Gastroesophageal sphincter (tissue), 4 donors: ENCODE results near the gene JARID2. TPM values are rescaled to one million over a fixed set of nuclear protein-coding genes. Genes with fewer than 3 reads are reported as not detected.

Experiments used
- ATAC-seq: fragments of 150-250 bp; one replicate; pipeline ENCODE4 v1.9.1; 2016; ENCODE audit warnings: mild to moderate bottlenecking, moderate library complexity
- H3K27ac ChIP-seq, 4 donors: fragments of 200-600 bp; sonication (generic) in 3 of 4; 1 replicate in 3 of 4; 2 replicates in 1 of 4; pipeline ENCODE4 v1.5.1; 2016 to 2019
- H3K27me3 ChIP-seq: fragments of 200-600 bp; sonication (generic); one replicate; pipeline ENCODE4 v1.5.1; 2019
- H3K36me3 ChIP-seq, 2 donors: fragments of 200-600 bp; sonication (generic); one replicate each; pipeline ENCODE4 v1.5.1; 2019; ENCODE audit warnings: control low read depth in 1 of 2
- H3K4me1 ChIP-seq, 3 donors: fragments of 200-600 bp; sonication (generic); 1 replicate in 2 of 3; 2 replicates in 1 of 3; pipeline ENCODE4 v1.5.1; 2016 to 2019; ENCODE audit warnings: control low read depth in 2 of 3
- H3K4me3 ChIP-seq, 2 donors: fragments of 200-600 bp; sonication (generic); one replicate each; pipeline ENCODE4 v1.5.1; 2019; ENCODE audit warnings: mild to moderate bottlenecking in 1 of 2, moderate library complexity in 1 of 2
- H3K9me3 ChIP-seq, 3 donors: fragments of 200-600 bp; sonication (generic); one replicate each; pipeline ENCODE4 v1.5.1; 2017 to 2019; ENCODE audit warnings: control low read depth in 2 of 3
- EP300 ChIP-seq: sonication (generic); formaldehyde crosslinking; IDR thresholded peaks from one replicate; pipeline ENCODE4 v1.6.1; 2017; ENCODE audit warnings: antibody characterized with exemption, mild to moderate bottlenecking
- POLR2A ChIP-seq, 2 donors: fragments of 450-650 bp; IDR thresholded peaks; one replicate each; pipeline ENCODE4 v1.6.1; 2017; ENCODE audit warnings: antibody characterized with exemption in 2 of 2, mild to moderate bottlenecking in 2 of 2, moderate library complexity in 1 of 2
- POLR2AphosphoS5 ChIP-seq: sonication (generic); formaldehyde crosslinking; IDR thresholded peaks from one replicate; pipeline ENCODE4 v1.6.1; 2017; ENCODE audit warnings: antibody characterized with exemption
- WGBS, 2 donors: methylation state at CpG; one replicate each; pipeline ENCODE4 v1.1.5; 2018; ENCODE audit warnings: low coverage in 1 of 2; 5-methylcytosine and 5-hydroxymethylcytosine counted together
- total RNA-seq, 4 donors: library from RNA; depleted of rRNA; stranded (reverse); fragments of >200 nt; gene quantifications; one replicate each; pipeline ENCODE4 v1.1.0, GENCODE V29; 2016
- TF ChIP-seq, protein P1 (sequence below), 4 experiments: fragments of 200-600 bp in 2 of 4; fragments of 450-650 bp in 2 of 4; sonication (generic) in 1 of 4; IDR thresholded peaks; one replicate each; pipeline ENCODE4 v1.5.1; 2017 to 2019; ENCODE audit warnings: antibody characterized with exemption in 4 of 4, mild to moderate bottlenecking in 2 of 4, moderate library complexity in 2 of 4

Gene JARID2
- total RNA-seq, 4 donors from 2014 or later, result 6.8 to 12.3 (median 8.5) TPM

DNA sequence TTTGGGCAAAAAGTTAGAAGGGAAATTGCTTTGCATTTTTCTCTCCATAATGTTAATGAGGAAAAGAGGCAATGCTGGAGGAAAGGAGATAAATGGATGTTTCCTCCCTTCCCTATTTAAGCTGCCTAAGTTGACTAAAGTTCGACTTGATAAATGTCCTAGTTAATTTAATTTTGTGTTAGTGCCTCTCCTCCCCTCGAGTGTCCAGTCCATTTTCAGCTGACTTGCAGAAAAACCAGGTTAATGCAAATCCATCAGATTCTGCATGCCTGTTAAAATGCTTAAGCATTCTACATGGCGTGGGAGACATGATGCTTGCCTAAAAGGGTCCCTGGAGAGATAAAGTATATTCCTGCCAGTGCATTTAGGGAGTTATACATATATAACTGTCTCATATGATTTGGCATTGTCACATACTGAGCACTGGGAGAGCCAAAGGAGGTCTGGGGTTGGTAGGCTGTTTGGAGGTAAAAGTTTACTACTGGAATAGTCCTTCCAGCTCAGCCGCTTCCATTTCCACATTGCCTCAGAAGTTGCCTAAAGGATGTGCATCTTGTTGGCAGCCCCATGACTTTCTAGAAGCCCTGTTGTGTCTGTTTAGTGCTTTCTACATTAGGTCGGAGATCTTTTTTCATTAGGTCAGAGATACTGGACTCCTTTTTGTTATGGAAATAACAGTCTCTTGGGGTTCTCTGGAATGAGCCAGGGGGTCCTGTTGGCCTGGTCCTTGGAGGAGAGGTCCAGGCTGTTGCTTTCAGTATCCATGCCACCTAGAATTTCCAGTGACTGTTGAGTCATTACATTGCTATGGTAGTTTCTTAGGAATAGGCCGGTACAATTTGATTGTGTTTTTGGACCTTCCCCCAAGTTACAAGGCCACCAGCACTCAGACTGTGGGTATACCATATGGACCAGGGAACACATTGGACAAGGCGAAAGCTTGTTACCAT is 30.4 kb downstream of the JARID2 start:
- Histone ChIP-seq H3K4me3 (no peak overlapping the region), H3K9me3 (no peaks in the 10 kb centered on the region), H3K4me1 (peaks cover 0 to 59% (median 2%) of the 10 kb centered on the region in 3 donors), H3K36me3 (no peaks in the 10 kb centered on the region), H3K27ac (no peak overlapping the region), H3K27me3 (no peaks in the 10 kb centered on the region)
- TF ChIP-seq EP300 (no peak), POLR2A (IDR thresholded peaks at IDR 0.05) (no peak), POLR2AphosphoS5 (no peak)
- TF ChIP-seq, protein P1, sequence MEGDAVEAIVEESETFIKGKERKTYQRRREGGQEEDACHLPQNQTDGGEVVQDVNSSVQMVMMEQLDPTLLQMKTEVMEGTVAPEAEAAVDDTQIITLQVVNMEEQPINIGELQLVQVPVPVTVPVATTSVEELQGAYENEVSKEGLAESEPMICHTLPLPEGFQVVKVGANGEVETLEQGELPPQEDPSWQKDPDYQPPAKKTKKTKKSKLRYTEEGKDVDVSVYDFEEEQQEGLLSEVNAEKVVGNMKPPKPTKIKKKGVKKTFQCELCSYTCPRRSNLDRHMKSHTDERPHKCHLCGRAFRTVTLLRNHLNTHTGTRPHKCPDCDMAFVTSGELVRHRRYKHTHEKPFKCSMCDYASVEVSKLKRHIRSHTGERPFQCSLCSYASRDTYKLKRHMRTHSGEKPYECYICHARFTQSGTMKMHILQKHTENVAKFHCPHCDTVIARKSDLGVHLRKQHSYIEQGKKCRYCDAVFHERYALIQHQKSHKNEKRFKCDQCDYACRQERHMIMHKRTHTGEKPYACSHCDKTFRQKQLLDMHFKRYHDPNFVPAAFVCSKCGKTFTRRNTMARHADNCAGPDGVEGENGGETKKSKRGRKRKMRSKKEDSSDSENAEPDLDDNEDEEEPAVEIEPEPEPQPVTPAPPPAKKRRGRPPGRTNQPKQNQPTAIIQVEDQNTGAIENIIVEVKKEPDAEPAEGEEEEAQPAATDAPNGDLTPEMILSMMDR (IDR thresholded peaks at IDR 0.05), result no peak
- no peak for ATAC-seq
- 72 to 89% methylated on average over 5 to 6 of the region's 7 CpGs for WGBS, 2 donors

DNA sequence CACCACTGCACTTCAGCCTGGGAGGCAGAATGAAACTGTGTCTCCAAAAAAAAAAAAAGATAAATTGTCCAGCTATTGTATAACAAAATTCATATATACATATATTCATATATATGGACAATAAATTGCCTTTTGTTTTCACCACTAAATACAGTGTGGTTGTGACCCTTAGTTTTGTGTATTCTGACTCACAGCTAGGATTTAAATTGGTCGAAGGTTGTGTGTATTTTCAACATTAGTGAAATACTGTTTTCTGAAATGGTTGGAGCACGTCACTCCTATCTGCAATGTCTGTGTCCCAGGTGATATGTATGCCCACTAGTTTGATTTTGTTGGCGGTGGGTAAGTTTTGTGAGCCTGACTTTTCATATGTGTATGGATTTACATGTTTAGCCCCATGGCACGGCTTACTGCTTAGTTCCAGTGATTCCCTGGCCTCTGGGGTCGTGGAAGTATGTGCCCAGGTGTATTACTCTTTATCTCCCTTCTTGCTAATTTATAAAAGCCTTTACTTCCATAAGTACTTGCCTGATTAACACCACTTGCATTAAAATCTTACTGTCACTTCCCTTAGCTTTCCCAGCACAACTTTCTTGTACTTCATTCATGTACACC is 33.3 kb downstream of the JARID2 start:
- ATAC-seq, result no peak
- no peaks in the 10 kb centered on the region for H3K27me3 ChIP-seq
- no peaks in the 10 kb centered on the region for H3K36me3 ChIP-seq
- no peak overlapping the region for H3K27ac ChIP-seq
- peaks cover 0 to 67% (median 2%) of the 10 kb centered on the region in 3 donors for H3K4me1 ChIP-seq
- no peak overlapping the region for H3K4me3 ChIP-seq
- TF ChIP-seq POLR2AphosphoS5 (no peak), POLR2A (IDR thresholded peaks at IDR 0.05) (no peak), EP300 (no peak)
- TF ChIP-seq, protein P1 (IDR thresholded peaks at IDR 0.05), result no peak
- WGBS, 2 donors, result 81 to 95% methylated on average over 3 to 5 of the region's 5 CpGs
- H3K9me3 ChIP-seq, result no peaks in the 10 kb centered on the region

- no peaks in the 10 kb centered on the region for H3K9me3 ChIP-seq
- whole genome bisulfite sequencing, 2 donors, result 8 to 10% methylated on average over 6 of the region's 6 CpGs
- no peaks in the 10 kb centered on the region for H3K36me3 ChIP-seq
- TF ChIP-seq EP300 (no peak), POLR2AphosphoS5 (peak; percentile 35)
- H3K4me3 ChIP-seq, result no peak overlapping the region
- peak; percentile 31 for ATAC-seq
- H3K4me1 ChIP-seq, result peaks cover 0 to 64% (median 2%) of the 10 kb centered on the region in 3 donors
- H3K27me3 ChIP-seq, result no peaks in the 10 kb centered on the region
- H3K27ac ChIP-seq, result no peak overlapping the region
Observed at GRCh38 chr6:15280028-15280427, 34.2 kb downstream of the JARID2 start.

GRCh38 chr6:15280961-15281360 is 35.1 kb downstream of the JARID2 start:
- H3K27me3 ChIP-seq, result no peaks in the 10 kb centered on the region
- no peak overlapping the region for H3K4me3 ChIP-seq
- H3K27ac ChIP-seq, result no peak overlapping the region
- TF ChIP-seq, protein P1 (IDR thresholded peaks at IDR 0.05), result no peak
- TF ChIP-seq POLR2AphosphoS5 (no peak), EP300 (no peak), POLR2A (IDR thresholded peaks at IDR 0.05) (no peak)
- no peaks in the 10 kb centered on the region for H3K9me3 ChIP-seq
- no peak for ATAC-seq
- 90 to 92% methylated on average over 6 to 8 of the region's 8 CpGs for WGBS, 2 donors
- H3K4me1 ChIP-seq, result peaks cover 0 to 63% (median 2%) of the 10 kb centered on the region in 3 donors
- no peaks in the 10 kb centered on the region for H3K36me3 ChIP-seq

DNA sequence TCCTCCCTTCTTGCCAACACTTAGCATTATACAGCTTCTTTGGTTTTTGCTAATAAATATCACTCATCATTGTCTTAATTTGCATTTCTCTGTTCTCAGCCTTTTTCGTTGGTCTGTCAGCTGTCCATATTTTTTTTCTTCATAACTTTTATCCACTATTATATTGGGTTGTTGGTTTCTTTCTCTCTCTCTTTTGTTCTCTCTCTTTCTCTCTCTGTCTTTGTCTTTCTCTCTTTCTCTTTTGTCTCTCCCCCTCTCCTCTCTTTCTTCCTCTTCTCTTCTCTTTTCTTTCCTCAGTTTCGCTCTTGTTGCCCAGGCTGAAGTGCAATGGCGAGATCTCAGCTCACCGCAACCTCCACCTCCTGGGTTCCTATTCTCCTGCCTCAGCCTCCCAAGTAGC is 36.5 kb downstream of the JARID2 start:
- no peak for ATAC-seq
- H3K4me1 ChIP-seq, result peaks cover 0 to 52% (median 2%) of the 10 kb centered on the region in 3 donors
- H3K27ac ChIP-seq, result no peak overlapping the region
- no peaks in the 10 kb centered on the region for H3K36me3 ChIP-seq
- H3K9me3 ChIP-seq, result no peaks in the 10 kb centered on the region
- no peaks in the 10 kb centered on the region for H3K27me3 ChIP-seq
- no peak overlapping the region for H3K4me3 ChIP-seq
- 86 to 88% methylated on average over 4 of the region's 4 CpGs for WGBS, 2 donors
- TF ChIP-seq POLR2AphosphoS5 (no peak), POLR2A (IDR thresholded peaks at IDR 0.05) (no peak), EP300 (no peak)
- TF ChIP-seq, protein P1 (IDR thresholded peaks at IDR 0.05), result no peak
